Peyer's patch (tissue), 4 donors: ENCODE data around the gene ALDH7A1.

Experiments
- CTCF ChIP-seq, 6 experiments: fragments of 450-650 bp in 4 of 6; fragments of 200-600 bp in 2 of 6; sonication (generic) in 1 of 6; IDR thresholded peaks; one replicate each; pipeline ENCODE4 v1.5.1; 2017 to 2019; ENCODE audit warnings: antibody characterized with exemption in 6 of 6, mild to moderate bottlenecking in 3 of 6, moderate library complexity in 1 of 6
- POLR2A ChIP-seq, 2 donors: fragments of 450-650 bp; IDR thresholded peaks; one replicate each; pipeline ENCODE4 v1.5.1; 2017; ENCODE audit warnings: antibody characterized with exemption in 2 of 2, mild to moderate bottlenecking in 2 of 2, moderate library complexity in 2 of 2

- no peak for TF ChIP-seq CTCF (IDR thresholded peaks at IDR 0.05)
- no peak for TF ChIP-seq POLR2A (IDR thresholded peaks at IDR 0.05)
Measured at GRCh38 chr5:126525630-126526245, 69.3 kb downstream of the ALDH7A1 start.
